ENCODE data around the gene ZNF487. TPM values are rescaled to one million over a fixed set of nuclear protein-coding genes. Genes with fewer than 3 reads are reported as not detected.

The ZNF487 gene
- total and polyA plus RNA-seq, 2 of the 4 experiments (the other 2 are of a cell fraction): 1.7 to 2.7 TPM

GRCh38 chr10:43398939-43399319, 38.0 kb upstream of the ZNF487 start (continued):
- TF ChIP-seq USF2 (IDR thresholded peaks at IDR 0.05; ENCODE audit: low read depth, low read length): no peak

- Histone ChIP-seq H2AFZ (replicated peaks; ENCODE audit: low read length, poor library complexity) (no peak overlapping the region), H3K4me3 (ENCODE audit: insufficient read depth, low read depth, low read length) (no peak overlapping the region), H4K5ac (ENCODE audit: low read depth, low read length) (no peak overlapping the region), H3K23ac (ENCODE audit: low read depth, low read length) (peak overlapping the region; percentile 5; the same call in 1 of the 2 replicates), H2AK9ac (replicated peaks; ENCODE audit: low read depth, low read length, poor library complexity) (peak overlapping the region; percentile 1), H3K4ac (ENCODE audit: low read depth, low read length) (peak overlapping the region; percentile 1; the same call in 1 of the 2 replicates), H3K9ac (ENCODE audit: low read depth, low read length) (no peak overlapping the region), H3K18ac (ENCODE audit: low read depth, low read length) (no peak overlapping the region), H3K4me2 (ENCODE audit: low read depth, low read length) (peak overlapping the region; percentile 3; the same call in 1 of the 2 replicates), H3K36me3 (ENCODE audit: control insufficient read depth, insufficient read depth, low read length) (peaks cover 3% of the 10 kb centered on the region; the same call in 1 of the 2 replicates), H3K56ac (ENCODE audit: extremely low read depth, insufficient read depth, low read length) (no peak overlapping the region), H2BK120ac (ENCODE audit: low read depth, low read length) (no peak overlapping the region), H3K79me1 (ENCODE audit: low read depth in 1 of 2, low read length in 2 of 2) (peaks cover 4 to 26% of the 10 kb centered on the region in 2 experiments; a peak in 2 of 4 replicates), H3K27ac (ENCODE audit: insufficient read depth, low read length) (peak overlapping the region; percentile 12; the same call in 1 of the 2 replicates), H4K91ac (ENCODE audit: insufficient read depth, low read depth, low read length) (no peak overlapping the region), H3K14ac (replicated peaks; ENCODE audit: low read depth, low read length) (no peak overlapping the region; the same call in 1 of the 2 replicates), H3K9me3 (ENCODE audit: control insufficient read depth, insufficient read depth, low read length) (no peaks in the 10 kb centered on the region), H4K20me1 (ENCODE audit: insufficient read depth, low read length) (peaks cover 92% of the 10 kb centered on the region), H3K4me1 (ENCODE audit: control insufficient read depth, insufficient read depth, low read length) (peaks cover 15% of the 10 kb centered on the region), H2BK20ac (ENCODE audit: low read depth, low read length) (no peak overlapping the region), H2BK5ac (ENCODE audit: low read depth, low read length, poor library complexity, severe bottlenecking) (peak overlapping the region; percentile 6), H3K9me1 (ENCODE audit: insufficient read depth, low read length) (peaks cover 10% of the 10 kb centered on the region), H3K27me3 (ENCODE audit: control insufficient read depth, insufficient read depth, low read length) (no peaks in the 10 kb centered on the region), H2AK5ac (ENCODE audit: low read depth, low read length) (0 out of 2 replicates have a peak overlapping the region, but pooled peaks have one; percentile 1), H2BK15ac (ENCODE audit: low read depth, low read length) (no peak overlapping the region), H4K8ac (ENCODE audit: low read depth in 2 of 2, low read length in 2 of 2) (no peak overlapping the region; a peak in 1 of 4 replicates)
- dilution Hi-C loops (cut with HindIII; ENCODE audit: low sequenced_read_pairs, unreplicated experiment): no loop called here
- DNase-seq: peak; percentile 72
- no TSS peak for BruUV-seq (replicated peaks)
- POLR2A ChIA-PET (ENCODE audit: unreplicated experiment): no interaction called here
- peak; percentile 9 for ATAC-seq (ENCODE audit: low read depth)
- no CpG with 5 or more reads among the region's 5 CpGs for WGBS, 2 experiments (ENCODE audit: extremely low coverage in 2 of 2, insufficient read length in 1 of 2)
- intact Hi-C loops (cut with micrococcal nuclease): no loop called here
- TF ChIP-seq CEBPB (IDR thresholded peaks at IDR 0.05; ENCODE audit: low read depth, low read length): peak; percentile 94
- TF ChIP-seq POLR2A (IDR thresholded peaks at IDR 0.05; ENCODE audit: low read depth, low read length): no peak
- no peak for TF ChIP-seq BHLHE40 (IDR thresholded peaks at IDR 0.05; ENCODE audit: low read depth, low read length)
- no peak for TF ChIP-seq RAD21 (IDR thresholded peaks at IDR 0.05; ENCODE audit: low read length)
- CTCF ChIA-PET: no interaction called here
- in situ Hi-C loops (cut with MboI; ENCODE audit: low sequenced_read_pairs): loop anchor here (5.0 to 25.0 kb wide), 2 partner anchors 53 to 1588 kb away; partner anchors contain the start of gene DEPP1
Observed at GRCh38 chr10:43399320-43400310, 37.3 kb upstream of the ZNF487 start.

Data from IMR-90 (cell line).